H1 (cell line): ENCODE results near the gene ARL11. TPM values are rescaled to one million over a fixed set of nuclear protein-coding genes. Genes with fewer than 3 reads are reported as not detected.

ENCODE experiments used
- GABPA ChIP-seq: IDR thresholded peaks from 2 replicates; pipeline ENCODE4 v1.6.1; 2011; ENCODE audit warnings: mild to moderate bottlenecking, low read length, moderate library complexity, borderline replicate concordance; ENCODE audit not compliant: insufficient read depth
- MAFK ChIP-seq: IDR thresholded peaks from 2 replicates; pipeline ENCODE4 v1.6.1; 2012; ENCODE audit warnings: low read depth, mild to moderate bottlenecking, improper control_type of control experiment, low read length
- SAP30 ChIP-seq: fragments of 300-600 bp; sonication (generic); IDR thresholded peaks from 2 replicates; pipeline ENCODE4 v1.7.1; 2012; ENCODE audit warnings: low read length, moderate library complexity, mild to moderate bottlenecking, inconsistent platforms; ENCODE audit not compliant: insufficient read depth, insufficient replicate concordance
- polyA plus RNA-seq, 7 experiments: library from polyadenylated mRNA; depleted of rRNA in 3 of 7; stranded (reverse) in 5 of 7; unstranded in 2 of 7; fragments of >200 nt in 5 of 7; fragments of 200-250 nt in 2 of 7; gene quantifications; 1 replicate in 5 of 7; 2 replicates in 1 of 7; 4 replicates in 1 of 7; pipeline versions ENCODE4 v1.2.1 to v1.2.3, GENCODE V29; 2011 to 2013; ENCODE audit warnings: missing spikeins in 2 of 7, mixed read lengths in 2 of 7
- total RNA-seq: library from RNA; stranded (reverse); fragmentation: NEBNext Ultra II Directional; extraction: Animal tissue kit (Norgen Biotek cat#: 25700); gene quantifications from 2 replicates; pipeline ENCODE4 v1.2.1, GENCODE V29; 2021

Gene ARL11
- total and polyA plus RNA-seq, 2 of the 8 experiments (the other 6 are each of a cell fraction or from before 2014, with no cell fraction given): 0.45 to 0.52 TPM

DNA sequence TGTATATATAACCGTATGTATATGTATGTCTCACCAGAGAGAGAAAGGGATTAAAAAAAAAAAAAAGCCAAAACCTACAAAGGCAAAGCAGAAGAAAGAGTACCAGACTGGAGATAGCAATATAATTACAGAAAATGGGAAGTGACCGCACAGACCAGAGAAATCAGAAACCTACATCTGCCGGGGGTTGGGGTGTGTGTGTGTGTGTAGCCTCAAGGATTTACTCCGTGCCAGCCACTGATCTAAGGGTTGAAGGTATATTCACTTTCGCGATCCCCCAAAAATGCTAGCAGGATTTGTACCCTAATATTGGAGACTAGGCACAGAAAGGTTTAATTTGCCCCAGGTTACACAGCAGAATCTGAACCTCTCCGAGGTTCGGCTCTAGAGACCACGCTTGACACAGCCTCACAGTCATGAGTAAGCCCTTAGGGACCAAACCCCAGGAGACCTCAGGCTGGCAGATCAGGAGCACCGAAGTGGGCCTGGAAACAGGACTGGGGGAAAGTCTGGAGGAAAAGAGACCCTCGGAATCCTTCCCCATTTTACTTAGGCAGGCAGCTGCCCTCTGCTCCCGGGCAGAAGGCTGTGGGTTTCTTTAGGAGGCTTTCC is 14.8 kb downstream of the ARL11 start (continued):
- no peak for TF ChIP-seq SAP30
- no peak for TF ChIP-seq MAFK
- TF ChIP-seq GABPA: no peak
